ENCODE results near the gene SPAG8. TPM values are rescaled to one million over a fixed set of nuclear protein-coding genes. Genes with fewer than 3 reads are reported as not detected.

SPAG8 gene
- total RNA-seq, 2 donors from 2014 or later = 0.58 to 0.82 TPM

GRCh38 chr9:35829084-35829763 lies 17.2 kb upstream of the SPAG8 start, which contains the start of gene TMEM8B:
Gene TMEM8B, plus strand, starts transcription at chr9:35829228. Its CDS starts 220 bp downstream, at chr9:35829448.
- intact Hi-C loops (cut with DNase I) = no loop called here
- H3K4me3 ChIP-seq = peak within 1 kb of the TSS; percentile 64
- no peaks in the 10 kb centered on the region for H3K27me3 ChIP-seq
- peak; percentile 97 for DNase-seq
- H3K36me3 ChIP-seq = no peaks in the 10 kb centered on the region
- H3K4me1 ChIP-seq = peaks cover 10% of the 10 kb centered on the region
- H3K9me3 ChIP-seq = no peaks in the 10 kb centered on the region
- H3K27ac ChIP-seq = peak within 1 kb of the TSS; percentile 88
- H3K9ac ChIP-seq (ENCODE audit: low read depth in 2 of 2, low read length in 2 of 2) = peak within 1 kb of the TSS; percentile 84 to 89
- TF ChIP-seq CTCF (IDR thresholded peaks at IDR 0.05) = no peak

GRCh38 chr9:35828716-35829083 lies 16.6 kb upstream of the SPAG8 start, which contains the start of gene FAM221B:
Gene FAM221B, minus strand, starts transcription at chr9:35828732. Its CDS starts 2,571 bp downstream, at chr9:35826161.
- Histone ChIP-seq H3K4me3 (peak within 1 kb of the TSS; percentile 64), H3K9ac (ENCODE audit: low read depth in 2 of 2, low read length in 2 of 2) (peak within 1 kb of the TSS; percentile 84 to 89), H3K27me3 (no peaks in the 10 kb centered on the region), H3K36me3 (no peaks in the 10 kb centered on the region), H3K27ac (peak within 1 kb of the TSS; percentile 88), H3K9me3 (no peaks in the 10 kb centered on the region), H3K4me1 (peaks cover 8% of the 10 kb centered on the region)
- TF ChIP-seq CTCF (IDR thresholded peaks at IDR 0.05) = no peak
- intact Hi-C loops (cut with DNase I) = no loop called here
- peak; percentile 52 for DNase-seq

- DNase-seq = no peak
- no peak overlapping the region for H3K9ac ChIP-seq (ENCODE audit: low read depth in 2 of 2, low read length in 2 of 2)
- H3K36me3 ChIP-seq = no peaks in the 10 kb centered on the region
- no peaks in the 10 kb centered on the region for H3K27me3 ChIP-seq
- no peaks in the 10 kb centered on the region for H3K9me3 ChIP-seq
- no peak overlapping the region for H3K4me3 ChIP-seq
- no peak for TF ChIP-seq CTCF (IDR thresholded peaks at IDR 0.05)
- H3K27ac ChIP-seq = no peak overlapping the region
- intact Hi-C loops (cut with DNase I) = loop anchor here (2.0 kb wide), 1 partner anchor 55 kb away; no protein-coding TSS in a partner anchor
- no peaks in the 10 kb centered on the region for H3K4me1 ChIP-seq
Measured at GRCh38 chr9:35827486-35827885, 15.4 kb upstream of the SPAG8 start.

GRCh38 chr9:35826071-35826701 lies 14.1 kb upstream of the SPAG8 start:
- DNase-seq = peak; percentile 60
- Histone ChIP-seq H3K36me3 (no peaks in the 10 kb centered on the region), H3K9me3 (no peaks in the 10 kb centered on the region), H3K4me3 (no peak overlapping the region), H3K27me3 (no peaks in the 10 kb centered on the region), H3K27ac (no peak overlapping the region), H3K9ac (ENCODE audit: low read depth in 2 of 2, low read length in 2 of 2) (no peak overlapping the region), H3K4me1 (no peaks in the 10 kb centered on the region)
- intact Hi-C loops (cut with DNase I) = loop anchor here (2.0 kb wide), 1 partner anchor 57 kb away; no protein-coding TSS in a partner anchor
- peak; percentile 85 for TF ChIP-seq CTCF (IDR thresholded peaks at IDR 0.05)

- intact Hi-C loops (cut with DNase I) = no loop called here
- TF ChIP-seq CTCF (IDR thresholded peaks at IDR 0.05) = no peak
- Histone ChIP-seq H3K4me1 (no peaks in the 10 kb centered on the region), H3K9me3 (no peaks in the 10 kb centered on the region), H3K36me3 (no peaks in the 10 kb centered on the region), H3K27ac (no peak overlapping the region), H3K9ac (ENCODE audit: low read depth in 2 of 2, low read length in 2 of 2) (no peak overlapping the region), H3K27me3 (no peaks in the 10 kb centered on the region), H3K4me3 (no peak overlapping the region)
- no peak for DNase-seq
Measured at GRCh38 chr9:35822926-35823325, 10.9 kb upstream of the SPAG8 start.
